Measurements from ENCODE around the gene S100A1.

DNA sequence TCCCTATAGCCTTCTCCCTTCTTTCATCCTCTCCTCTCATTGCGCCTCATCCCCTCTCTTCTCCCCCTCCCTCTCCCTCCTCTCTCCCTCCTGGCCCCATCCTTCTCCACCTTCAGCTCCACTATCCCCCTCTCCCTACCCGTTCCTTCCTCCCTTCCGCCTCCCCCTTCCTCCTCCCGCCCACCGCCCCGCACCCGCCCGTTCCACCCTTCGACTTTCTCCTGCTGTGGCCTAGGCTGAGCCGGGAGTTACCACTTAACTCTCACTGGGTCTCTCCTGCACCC lies 51.8 kb downstream of the S100A1 start:
- TF ChIP-seq, protein P1, sequence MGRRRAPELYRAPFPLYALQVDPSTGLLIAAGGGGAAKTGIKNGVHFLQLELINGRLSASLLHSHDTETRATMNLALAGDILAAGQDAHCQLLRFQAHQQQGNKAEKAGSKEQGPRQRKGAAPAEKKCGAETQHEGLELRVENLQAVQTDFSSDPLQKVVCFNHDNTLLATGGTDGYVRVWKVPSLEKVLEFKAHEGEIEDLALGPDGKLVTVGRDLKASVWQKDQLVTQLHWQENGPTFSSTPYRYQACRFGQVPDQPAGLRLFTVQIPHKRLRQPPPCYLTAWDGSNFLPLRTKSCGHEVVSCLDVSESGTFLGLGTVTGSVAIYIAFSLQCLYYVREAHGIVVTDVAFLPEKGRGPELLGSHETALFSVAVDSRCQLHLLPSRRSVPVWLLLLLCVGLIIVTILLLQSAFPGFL (CRISPR knock-in tag; IDR thresholded peaks at IDR 0.05; ENCODE audit: borderline replicate concordance): no peak
- TF ChIP-seq, protein P2, sequence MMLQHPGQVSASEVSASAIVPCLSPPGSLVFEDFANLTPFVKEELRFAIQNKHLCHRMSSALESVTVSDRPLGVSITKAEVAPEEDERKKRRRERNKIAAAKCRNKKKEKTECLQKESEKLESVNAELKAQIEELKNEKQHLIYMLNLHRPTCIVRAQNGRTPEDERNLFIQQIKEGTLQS (CRISPR knock-in tag; conservative IDR thresholded peaks at IDR 0.05): no peak
- TF ChIP-seq, protein P3, sequence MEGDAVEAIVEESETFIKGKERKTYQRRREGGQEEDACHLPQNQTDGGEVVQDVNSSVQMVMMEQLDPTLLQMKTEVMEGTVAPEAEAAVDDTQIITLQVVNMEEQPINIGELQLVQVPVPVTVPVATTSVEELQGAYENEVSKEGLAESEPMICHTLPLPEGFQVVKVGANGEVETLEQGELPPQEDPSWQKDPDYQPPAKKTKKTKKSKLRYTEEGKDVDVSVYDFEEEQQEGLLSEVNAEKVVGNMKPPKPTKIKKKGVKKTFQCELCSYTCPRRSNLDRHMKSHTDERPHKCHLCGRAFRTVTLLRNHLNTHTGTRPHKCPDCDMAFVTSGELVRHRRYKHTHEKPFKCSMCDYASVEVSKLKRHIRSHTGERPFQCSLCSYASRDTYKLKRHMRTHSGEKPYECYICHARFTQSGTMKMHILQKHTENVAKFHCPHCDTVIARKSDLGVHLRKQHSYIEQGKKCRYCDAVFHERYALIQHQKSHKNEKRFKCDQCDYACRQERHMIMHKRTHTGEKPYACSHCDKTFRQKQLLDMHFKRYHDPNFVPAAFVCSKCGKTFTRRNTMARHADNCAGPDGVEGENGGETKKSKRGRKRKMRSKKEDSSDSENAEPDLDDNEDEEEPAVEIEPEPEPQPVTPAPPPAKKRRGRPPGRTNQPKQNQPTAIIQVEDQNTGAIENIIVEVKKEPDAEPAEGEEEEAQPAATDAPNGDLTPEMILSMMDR (IDR thresholded peaks at IDR 0.05): no peak
- TF ChIP-seq ZNF671 (CRISPR knock-in tag; IDR thresholded peaks at IDR 0.05) (no peak), CREB1 (CRISPR knock-in tag; IDR thresholded peaks at IDR 0.05) (no peak), CBFB (CRISPR knock-in tag; IDR thresholded peaks at IDR 0.05; ENCODE audit: low read depth) (no peak), ESRRA (CRISPR knock-in tag; IDR thresholded peaks at IDR 0.05; ENCODE audit: borderline replicate concordance) (no peak), PRRX2 (CRISPR knock-in tag; IDR thresholded peaks at IDR 0.05) (no peak)
- TF ChIP-seq, protein P4, sequence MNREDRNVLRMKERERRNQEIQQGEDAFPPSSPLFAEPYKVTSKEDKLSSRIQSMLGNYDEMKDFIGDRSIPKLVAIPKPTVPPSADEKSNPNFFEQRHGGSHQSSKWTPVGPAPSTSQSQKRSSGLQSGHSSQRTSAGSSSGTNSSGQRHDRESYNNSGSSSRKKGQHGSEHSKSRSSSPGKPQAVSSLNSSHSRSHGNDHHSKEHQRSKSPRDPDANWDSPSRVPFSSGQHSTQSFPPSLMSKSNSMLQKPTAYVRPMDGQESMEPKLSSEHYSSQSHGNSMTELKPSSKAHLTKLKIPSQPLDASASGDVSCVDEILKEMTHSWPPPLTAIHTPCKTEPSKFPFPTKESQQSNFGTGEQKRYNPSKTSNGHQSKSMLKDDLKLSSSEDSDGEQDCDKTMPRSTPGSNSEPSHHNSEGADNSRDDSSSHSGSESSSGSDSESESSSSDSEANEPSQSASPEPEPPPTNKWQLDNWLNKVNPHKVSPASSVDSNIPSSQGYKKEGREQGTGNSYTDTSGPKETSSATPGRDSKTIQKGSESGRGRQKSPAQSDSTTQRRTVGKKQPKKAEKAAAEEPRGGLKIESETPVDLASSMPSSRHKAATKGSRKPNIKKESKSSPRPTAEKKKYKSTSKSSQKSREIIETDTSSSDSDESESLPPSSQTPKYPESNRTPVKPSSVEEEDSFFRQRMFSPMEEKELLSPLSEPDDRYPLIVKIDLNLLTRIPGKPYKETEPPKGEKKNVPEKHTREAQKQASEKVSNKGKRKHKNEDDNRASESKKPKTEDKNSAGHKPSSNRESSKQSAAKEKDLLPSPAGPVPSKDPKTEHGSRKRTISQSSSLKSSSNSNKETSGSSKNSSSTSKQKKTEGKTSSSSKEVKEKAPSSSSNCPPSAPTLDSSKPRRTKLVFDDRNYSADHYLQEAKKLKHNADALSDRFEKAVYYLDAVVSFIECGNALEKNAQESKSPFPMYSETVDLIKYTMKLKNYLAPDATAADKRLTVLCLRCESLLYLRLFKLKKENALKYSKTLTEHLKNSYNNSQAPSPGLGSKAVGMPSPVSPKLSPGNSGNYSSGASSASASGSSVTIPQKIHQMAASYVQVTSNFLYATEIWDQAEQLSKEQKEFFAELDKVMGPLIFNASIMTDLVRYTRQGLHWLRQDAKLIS (CRISPR knock-in tag; IDR thresholded peaks at IDR 0.05; ENCODE audit: borderline replicate concordance): no peak
- TF ChIP-seq, protein P5, sequence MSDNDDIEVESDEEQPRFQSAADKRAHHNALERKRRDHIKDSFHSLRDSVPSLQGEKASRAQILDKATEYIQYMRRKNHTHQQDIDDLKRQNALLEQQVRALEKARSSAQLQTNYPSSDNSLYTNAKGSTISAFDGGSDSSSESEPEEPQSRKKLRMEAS (CRISPR knock-in tag; IDR thresholded peaks at IDR 0.05): no peak
- TF ChIP-seq, protein P6, sequence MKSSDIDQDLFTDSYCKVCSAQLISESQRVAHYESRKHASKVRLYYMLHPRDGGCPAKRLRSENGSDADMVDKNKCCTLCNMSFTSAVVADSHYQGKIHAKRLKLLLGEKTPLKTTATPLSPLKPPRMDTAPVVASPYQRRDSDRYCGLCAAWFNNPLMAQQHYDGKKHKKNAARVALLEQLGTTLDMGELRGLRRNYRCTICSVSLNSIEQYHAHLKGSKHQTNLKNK (CRISPR knock-in tag; IDR thresholded peaks at IDR 0.05): no peak
- TF ChIP-seq, protein P7, sequence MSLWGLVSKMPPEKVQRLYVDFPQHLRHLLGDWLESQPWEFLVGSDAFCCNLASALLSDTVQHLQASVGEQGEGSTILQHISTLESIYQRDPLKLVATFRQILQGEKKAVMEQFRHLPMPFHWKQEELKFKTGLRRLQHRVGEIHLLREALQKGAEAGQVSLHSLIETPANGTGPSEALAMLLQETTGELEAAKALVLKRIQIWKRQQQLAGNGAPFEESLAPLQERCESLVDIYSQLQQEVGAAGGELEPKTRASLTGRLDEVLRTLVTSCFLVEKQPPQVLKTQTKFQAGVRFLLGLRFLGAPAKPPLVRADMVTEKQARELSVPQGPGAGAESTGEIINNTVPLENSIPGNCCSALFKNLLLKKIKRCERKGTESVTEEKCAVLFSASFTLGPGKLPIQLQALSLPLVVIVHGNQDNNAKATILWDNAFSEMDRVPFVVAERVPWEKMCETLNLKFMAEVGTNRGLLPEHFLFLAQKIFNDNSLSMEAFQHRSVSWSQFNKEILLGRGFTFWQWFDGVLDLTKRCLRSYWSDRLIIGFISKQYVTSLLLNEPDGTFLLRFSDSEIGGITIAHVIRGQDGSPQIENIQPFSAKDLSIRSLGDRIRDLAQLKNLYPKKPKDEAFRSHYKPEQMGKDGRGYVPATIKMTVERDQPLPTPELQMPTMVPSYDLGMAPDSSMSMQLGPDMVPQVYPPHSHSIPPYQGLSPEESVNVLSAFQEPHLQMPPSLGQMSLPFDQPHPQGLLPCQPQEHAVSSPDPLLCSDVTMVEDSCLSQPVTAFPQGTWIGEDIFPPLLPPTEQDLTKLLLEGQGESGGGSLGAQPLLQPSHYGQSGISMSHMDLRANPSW (CRISPR knock-in tag; conservative IDR thresholded peaks at IDR 0.05; ENCODE audit: low read depth): no peak
- TF ChIP-seq, protein P8, sequence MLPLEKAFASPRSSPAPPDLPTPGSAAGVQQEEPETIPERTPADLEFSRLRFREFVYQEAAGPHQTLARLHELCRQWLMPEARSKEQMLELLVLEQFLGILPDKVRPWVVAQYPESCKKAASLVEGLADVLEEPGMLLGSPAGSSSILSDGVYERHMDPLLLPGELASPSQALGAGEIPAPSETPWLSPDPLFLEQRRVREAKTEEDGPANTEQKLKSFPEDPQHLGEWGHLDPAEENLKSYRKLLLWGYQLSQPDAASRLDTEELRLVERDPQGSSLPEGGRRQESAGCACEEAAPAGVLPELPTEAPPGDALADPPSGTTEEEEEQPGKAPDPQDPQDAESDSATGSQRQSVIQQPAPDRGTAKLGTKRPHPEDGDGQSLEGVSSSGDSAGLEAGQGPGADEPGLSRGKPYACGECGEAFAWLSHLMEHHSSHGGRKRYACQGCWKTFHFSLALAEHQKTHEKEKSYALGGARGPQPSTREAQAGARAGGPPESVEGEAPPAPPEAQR (CRISPR knock-in tag; IDR thresholded peaks at IDR 0.05): no peak
- TF ChIP-seq, protein P9, sequence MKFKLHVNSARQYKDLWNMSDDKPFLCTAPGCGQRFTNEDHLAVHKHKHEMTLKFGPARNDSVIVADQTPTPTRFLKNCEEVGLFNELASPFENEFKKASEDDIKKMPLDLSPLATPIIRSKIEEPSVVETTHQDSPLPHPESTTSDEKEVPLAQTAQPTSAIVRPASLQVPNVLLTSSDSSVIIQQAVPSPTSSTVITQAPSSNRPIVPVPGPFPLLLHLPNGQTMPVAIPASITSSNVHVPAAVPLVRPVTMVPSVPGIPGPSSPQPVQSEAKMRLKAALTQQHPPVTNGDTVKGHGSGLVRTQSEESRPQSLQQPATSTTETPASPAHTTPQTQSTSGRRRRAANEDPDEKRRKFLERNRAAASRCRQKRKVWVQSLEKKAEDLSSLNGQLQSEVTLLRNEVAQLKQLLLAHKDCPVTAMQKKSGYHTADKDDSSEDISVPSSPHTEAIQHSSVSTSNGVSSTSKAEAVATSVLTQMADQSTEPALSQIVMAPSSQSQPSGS (CRISPR knock-in tag; IDR thresholded peaks at IDR 0.05; ENCODE audit: borderline replicate concordance, low read depth): no peak
